Adipose tissue (tissue), 3 donors: ENCODE measurements around the gene GNG11. TPM values are rescaled to one million over a fixed set of nuclear protein-coding genes. Genes with fewer than 3 reads are reported as not detected.
"Not testable (repeated sequence)": the region's sequence is repeated elsewhere in the genome, so short reads cannot be mapped to it uniquely, and the experiment has no call there.

Source experiments
- H3K27ac ChIP-seq: one replicate; pipeline ENCODE4 v1.5.1; 2013; ENCODE audit warnings: low read depth, low read length
- WGBS, 3 donors: extraction: QIAGEN DNeasy Blood & Tissue Kit; methylation state at CpG; one replicate each; pipeline ENCODE4 v1.1.7; 2013; 5-methylcytosine and 5-hydroxymethylcytosine counted together
- polyA plus RNA-seq, 3 donors: library from polyadenylated mRNA; stranded (reverse); fragments of 200-250 nt; gene quantifications; one replicate each; pipeline ENCODE4 v1.2.3, GENCODE V29; 2013
- donor health status: healthy with polysubstance abuse.
- donor health status: Bipolar disorder and iron deficiency.
- donor health status: healthy.

Gene GNG11
- polyA plus RNA-seq, 3 donors = 6.8 to 130 (median 42.3) TPM

DNA sequence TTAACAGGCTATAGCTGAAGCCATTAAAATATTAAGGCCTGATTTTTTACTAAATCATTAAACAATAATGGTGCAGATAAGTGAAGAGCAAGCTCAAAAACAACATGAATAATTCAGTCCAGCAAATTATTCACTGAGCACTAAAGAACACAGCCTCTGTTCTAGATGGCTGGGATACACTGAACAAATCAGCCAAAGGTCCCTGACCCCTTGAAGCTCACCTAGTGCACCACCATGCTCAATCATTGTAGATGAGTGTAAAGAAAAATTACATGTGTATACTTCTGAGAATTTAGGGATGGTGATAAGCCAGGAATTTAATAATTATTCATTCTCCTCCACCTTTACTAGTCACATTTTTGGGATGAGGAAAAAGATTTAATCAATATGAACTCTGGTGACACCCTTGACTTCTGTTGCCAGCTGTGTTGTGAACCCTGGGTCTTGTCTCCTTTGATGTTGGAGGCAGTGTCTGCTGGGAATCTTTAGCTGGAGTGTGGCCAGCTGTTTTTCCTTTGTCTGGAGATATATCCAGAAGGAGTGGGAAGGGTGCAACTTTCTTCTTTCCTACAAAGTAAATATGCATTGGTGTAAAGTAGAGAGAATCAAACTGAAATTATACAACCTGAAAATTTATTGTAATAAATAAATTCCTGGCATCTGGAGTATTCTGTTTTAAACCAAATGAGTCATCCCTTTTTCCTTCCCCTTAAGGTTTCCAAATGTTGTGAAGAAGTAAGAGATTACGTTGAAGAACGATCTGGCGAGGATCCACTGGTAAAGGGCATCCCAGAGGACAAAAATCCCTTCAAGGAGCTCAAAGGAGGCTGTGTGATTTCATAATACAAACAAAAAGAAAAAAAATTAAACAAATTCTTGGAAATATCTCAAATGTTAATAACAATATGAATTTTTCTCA lies 11.2 kb upstream of the GNG11 start:
- no peak overlapping the region for H3K27ac ChIP-seq
- 21 to 62% (median 45%) methylated on average over 3 of the region's 3 CpGs for WGBS, 3 donors

DNA sequence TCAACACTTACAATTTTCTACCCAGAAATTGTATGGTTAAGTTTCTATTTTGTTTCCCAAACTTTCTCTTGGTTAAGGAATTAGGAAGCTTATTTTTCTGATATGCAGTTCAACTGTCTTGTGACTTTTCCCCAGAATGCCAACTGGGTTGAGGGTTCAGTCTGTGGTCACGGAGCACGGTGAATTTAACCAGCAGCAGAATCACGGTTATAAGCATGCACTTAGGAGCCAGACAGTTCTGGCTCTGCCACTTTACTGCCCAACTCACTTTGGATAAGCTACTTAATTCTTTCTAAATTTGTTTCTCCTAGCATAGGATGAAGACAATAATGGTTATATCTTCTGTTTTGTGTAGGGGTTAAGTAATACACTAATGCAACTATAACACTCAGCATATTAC lies 10.3 kb upstream of the GNG11 start:
- H3K27ac ChIP-seq = not testable (repeated sequence)
- 24 to 67% (median 35%) methylated on average over 2 to 3 of the region's 3 CpGs for WGBS, 3 donors

DNA sequence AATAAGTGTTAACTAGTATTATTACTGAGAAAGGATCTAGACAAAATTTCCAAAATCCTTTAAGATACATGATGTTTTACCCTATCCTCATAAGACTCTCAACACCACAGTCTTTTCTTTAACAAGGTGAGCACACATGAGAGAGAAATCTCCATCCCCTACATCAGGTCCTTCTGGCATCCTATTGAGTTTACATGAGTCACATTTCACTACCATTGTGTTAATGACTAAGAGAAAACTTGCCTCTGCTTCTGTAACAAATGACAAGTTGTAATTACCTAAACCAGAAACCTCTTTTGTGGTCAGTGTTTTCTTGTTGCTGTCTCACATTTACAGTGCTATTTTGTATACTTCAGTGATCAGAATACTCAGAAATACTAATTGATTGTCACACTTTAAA lies 9.9 kb upstream of the GNG11 start:
- H3K27ac ChIP-seq = not testable (repeated sequence)

DNA sequence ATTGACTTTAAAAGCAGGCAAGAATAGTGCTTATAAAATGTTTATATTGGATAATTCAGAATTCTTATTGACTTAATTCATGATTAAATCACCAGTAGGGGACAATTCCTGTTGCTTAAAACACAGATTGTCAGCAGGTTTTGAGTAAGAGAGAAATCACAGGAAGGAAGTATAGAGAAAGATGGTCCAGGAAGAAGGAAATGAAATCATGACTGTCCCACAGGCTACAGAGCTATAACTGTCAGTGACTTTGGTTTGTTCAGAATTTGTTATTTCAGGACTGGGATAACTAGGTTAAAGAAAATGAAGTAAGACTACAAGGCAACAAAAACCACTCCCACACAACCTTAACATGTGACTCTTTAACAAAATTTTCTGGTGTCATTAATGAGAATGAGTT lies 8.3 kb upstream of the GNG11 start:
- no peak overlapping the region for H3K27ac ChIP-seq

DNA sequence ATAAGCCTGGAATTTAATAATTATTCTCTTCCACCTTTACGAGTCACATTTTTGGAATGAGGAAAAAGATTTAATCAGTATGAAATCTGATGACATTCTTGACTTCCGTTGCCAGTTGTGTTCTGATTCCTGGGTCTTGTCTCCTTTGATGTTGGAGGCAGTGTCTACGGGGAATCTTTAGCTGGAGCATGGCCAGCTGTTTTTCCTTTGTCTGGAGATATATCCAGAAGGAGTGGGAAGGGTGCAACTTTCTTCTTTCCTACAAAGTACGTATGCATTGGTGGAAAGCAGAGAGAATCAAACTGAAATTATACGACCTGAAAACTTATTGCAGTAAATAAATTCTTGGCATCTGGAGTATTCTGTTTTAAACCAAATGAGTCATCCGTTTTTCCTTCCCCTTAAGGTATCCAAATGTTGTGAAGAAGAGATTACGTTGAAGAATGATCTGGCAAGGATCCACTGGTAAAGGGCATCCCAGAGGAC lies 6.9 kb upstream of the GNG11 start:
- no peak overlapping the region for H3K27ac ChIP-seq
- WGBS, 3 donors = 33 to 51% (median 39%) methylated on average over 7 of the region's 7 CpGs

DNA sequence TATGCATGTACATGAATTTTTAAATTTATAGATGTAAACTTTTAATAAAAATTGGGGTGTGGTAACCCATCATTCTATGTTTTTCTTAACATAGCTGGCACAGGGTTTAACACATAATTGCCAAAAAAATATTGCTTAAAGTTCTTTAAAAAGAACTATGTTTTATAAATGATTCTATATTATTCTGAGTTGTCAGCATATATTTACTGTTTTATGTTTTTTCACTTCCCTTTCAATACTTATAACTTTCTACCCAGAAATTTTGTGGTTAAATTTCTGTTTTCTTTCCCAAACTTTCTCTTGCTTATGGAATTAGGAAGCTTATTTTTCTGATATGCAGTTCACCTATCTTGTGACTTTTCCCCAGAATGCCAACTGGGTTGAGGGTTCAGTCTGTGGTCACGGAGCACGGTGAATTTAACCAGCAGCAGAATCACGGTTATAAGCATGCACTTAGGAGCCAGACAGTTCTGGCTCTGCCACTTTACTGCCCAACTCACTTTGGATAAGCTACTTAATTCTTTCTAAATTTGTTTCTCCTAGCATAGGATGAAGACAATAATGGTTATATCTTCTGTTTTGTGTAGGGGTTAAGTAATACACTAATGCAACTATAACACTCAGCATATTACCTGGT lies 6.2 kb upstream of the GNG11 start:
- not testable (repeated sequence) for H3K27ac ChIP-seq
- 38 to 86% (median 67%) methylated on average over 2 to 3 of the region's 3 CpGs for WGBS, 3 donors

DNA sequence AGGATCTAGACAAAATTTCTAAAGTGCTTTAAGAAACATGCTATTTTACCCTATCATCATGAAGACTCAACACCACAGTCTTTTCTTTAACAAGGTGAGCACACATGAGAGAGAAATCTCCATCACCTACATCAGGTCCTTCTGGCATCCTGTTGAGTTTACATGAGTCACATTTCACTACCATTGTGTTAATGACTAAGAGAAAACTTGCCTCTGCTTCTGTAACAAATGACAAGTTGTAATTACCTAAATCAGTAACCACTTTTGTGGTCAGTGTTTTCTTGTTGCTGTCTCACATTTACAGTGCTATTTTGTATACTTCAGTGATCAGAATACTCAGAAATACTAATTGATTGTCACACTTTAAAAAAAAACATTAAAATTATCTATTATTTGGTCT lies 5.6 kb upstream of the GNG11 start:
- not testable (repeated sequence) for H3K27ac ChIP-seq

DNA sequence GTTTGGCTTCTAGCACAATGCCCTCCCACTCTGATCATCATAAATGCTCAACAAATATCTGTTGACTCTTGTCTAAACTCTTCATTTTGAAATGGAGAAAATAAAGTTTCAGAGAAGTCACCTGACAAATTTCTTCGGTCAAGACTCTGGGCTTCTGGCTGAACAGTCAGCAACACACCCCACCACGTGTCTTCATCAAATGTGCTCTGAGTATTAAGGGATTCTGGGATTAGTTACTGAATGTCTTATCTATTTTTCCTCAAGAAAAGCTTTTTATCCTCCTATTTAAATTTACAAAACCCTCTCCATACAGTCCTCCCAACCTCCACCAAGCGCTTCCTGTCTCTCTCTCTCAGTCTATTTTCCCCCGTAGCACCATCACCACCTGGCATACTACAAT lies 5.2 kb upstream of the GNG11 start:
- H3K27ac ChIP-seq = not testable (repeated sequence)
- WGBS, 3 donors = 71 to 74% (median 72%) methylated on average over 4 of the region's 4 CpGs

DNA sequence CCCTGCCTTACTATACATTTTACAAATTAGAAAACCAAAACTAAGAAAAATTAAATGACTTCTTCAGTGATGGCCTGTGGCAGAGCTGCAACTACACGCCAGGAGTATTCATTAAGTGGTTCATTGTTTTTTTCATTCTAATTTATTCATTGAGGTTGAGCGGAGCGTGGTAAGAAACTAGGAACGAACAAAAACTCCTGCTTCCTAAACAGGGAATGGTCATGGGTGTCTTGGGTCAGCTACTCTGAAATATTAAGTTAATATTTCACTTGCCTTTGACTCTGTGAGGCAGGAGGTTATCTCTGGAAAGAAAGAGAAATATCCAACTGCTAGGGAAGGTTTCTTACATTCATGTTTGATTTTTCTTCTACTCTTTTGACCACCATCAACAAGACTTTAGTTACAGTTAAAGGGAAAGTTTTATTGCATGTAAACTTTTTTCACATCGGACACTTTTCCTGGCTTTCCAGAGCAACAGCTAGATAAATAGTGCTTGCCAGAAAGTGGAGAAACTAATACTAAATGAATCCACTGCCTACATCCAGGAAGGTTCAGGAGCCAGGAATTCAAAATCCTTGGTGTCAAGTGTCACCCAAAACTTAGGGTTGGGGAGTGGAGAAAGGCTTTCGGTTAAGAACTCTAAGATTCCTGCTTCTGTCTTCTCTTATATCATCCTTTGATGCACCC lies 896 bp upstream of the GNG11 start:
- 48 to 75% (median 54%) methylated on average over 6 of the region's 6 CpGs for WGBS, 3 donors

DNA sequence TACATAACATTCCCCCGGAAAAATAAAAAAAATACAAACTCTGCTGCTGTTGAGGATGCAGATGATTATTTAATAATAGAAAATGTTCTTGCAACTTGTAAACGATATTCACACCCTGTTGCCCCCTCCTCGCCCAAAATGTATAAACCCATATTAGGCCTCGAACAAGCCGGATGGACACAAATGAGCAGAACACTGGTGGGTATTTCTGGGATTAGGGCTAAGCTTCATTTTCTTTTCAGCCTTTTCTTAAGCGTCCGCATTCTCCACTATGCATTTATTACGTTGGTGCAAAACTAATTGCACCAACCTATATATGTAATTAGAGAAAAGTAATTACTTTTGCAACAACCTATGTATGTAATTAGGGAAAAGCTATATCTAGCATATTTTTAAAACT lies 349 bp upstream of the GNG11 start:
- 29 to 64% (median 35%) methylated on average over 8 of the region's 8 CpGs for WGBS, 3 donors
- H3K27ac ChIP-seq = no peak overlapping the region

More for the DNA sequence above, 896 bp upstream of the GNG11 start:
- H3K27ac ChIP-seq = no peak overlapping the region

DNA sequence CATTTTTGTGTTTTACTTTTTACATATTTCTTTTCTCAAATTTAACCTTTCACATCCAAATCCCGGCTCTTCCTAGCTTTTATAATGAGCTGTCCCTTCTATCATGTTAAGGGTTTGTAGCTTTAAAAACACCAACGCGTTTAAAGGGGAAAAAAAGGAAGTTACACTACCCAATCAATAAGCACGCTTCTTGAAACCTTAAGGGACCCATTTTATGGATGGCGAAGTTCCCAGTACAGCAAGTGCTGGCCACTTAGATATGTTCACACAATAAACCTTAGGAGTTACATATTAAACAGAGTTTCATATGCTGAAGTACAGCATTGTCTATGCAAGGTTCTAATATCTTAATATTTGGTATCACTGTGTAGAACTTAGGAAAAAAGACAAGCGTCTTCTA lies 1.8 kb downstream of the GNG11 start:
- WGBS, 3 donors = 17 to 65% (median 19%) methylated on average over 6 of the region's 6 CpGs
- H3K27ac ChIP-seq = no peak overlapping the region

DNA sequence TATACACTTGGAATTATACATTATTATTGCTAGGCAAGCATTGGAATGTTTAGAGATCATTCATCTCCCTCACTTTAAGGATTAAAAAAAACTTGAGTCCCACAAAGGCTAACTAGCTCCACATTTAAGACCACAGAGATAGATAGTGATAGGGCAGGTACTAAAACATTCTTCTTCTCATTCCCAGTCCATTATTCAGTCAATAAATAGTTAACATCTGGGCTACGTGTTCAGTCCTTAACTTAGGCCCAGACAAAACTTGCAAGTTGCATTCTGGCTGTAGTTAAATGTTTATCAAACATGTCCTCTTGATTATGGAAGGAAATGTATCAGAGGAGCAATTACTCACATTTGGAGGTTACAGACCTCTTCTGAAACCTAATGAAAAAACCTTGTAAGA lies 2.4 kb downstream of the GNG11 start:
- WGBS, 3 donors = 22 to 35% (median 31%) methylated on average over 1 of the region's 1 CpG
- H3K27ac ChIP-seq = no peak overlapping the region

DNA sequence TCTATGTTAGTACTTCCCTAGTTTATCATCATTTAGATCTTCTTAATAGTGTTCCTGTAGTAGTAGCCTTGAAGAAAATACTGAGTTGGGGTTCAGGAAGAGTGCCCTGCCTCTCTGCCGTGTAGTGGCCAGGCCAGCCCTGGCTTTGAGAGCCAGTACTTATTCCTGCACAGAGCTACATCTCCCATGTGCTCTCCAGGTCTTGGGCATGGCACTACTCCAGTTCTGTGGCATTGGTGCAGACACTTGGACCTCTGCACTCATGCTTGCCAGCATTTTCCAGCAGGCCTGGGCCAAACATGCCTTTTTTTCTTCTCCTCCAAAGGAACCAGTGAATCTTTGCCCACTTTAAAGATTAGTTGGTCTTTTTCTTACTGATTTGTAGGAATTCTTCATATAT lies 5.3 kb downstream of the GNG11 start:
- WGBS, 3 donors = 52 to 59% (median 54%) methylated on average over 1 of the region's 1 CpG
- H3K27ac ChIP-seq = no peak overlapping the region

DNA sequence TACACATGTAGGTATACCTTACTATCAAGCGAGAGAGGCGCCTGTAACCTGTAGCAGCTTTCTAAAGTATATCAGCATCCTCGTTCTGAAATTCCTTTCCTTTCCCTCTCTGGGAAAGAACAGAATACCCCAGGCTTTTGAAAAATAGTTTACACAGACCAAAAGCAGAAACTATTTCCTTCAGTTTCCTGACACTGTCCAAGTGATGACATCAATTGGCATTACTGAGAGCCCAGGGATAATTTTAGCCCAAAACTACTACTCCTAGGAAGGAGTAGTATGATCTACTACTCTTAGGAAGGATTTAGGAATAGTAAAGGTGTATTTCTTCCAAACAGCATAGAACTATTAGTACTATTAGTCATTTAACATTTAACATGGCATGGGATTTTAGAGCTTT lies 6.0 kb downstream of the GNG11 start:
- H3K27ac ChIP-seq = no peak overlapping the region
- WGBS, 3 donors = 69 to 77% (median 73%) methylated on average over 3 of the region's 3 CpGs

DNA sequence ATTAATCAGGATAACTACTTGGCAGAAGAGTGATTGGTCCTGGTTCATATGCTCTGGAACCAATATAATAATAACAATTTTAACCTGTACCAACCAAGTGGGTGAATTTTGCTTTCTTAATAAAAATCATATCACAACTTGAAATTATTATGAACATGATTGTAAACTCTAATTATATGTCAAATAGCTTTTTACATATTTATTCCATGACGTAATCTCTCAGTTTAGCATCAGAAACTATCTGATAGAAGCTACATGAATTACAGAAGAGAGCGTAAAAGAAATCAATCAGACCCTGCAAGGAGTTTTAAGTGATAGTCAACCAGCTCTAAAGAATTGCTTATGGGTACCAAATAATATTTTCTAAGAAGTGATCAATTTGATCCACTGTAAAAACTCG lies 10.1 kb downstream of the GNG11 start:
- no peak overlapping the region for H3K27ac ChIP-seq
- WGBS, 3 donors = 71 to 79% (median 73%) methylated on average over 3 of the region's 3 CpGs

DNA sequence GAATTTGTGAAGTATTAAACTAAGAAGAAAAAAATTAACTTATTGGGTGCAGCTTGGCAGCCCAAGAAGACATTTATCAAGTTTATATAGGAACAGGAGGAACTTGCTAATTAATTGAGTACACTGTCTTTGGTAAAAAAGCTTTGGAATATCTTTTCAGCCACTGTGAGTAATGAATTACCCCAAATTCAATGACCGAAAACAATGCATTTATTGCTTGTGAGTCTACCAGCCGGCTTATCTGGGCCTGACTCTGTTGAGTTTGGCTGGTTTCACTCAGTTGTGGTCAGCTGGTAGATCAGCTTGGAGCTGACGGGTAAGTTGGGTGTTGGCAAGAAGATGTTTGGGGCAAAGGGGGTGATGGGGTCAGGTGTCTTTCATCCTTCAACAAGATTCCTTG lies 11.6 kb downstream of the GNG11 start:
- 86 to 97% (median 93%) methylated on average over 3 of the region's 3 CpGs for WGBS, 3 donors
- H3K27ac ChIP-seq = no peak overlapping the region

DNA sequence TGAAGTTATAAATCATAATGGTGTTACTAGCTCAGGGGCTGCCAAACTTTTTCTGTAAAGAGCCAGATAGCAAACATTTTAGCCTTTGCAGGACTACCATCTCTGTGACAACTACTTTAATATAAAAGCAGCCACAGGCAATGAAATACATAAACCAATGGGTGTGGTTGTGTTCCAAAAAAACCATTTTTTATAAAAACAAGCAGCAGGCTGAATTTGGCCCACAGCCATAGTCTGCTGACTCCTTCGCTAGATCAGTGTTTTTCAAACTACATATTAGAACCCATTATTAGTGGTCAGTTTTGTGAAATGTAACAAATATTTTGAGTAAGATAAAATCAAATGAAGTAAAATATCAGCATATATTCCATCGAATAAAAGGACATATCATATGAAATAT lies 13.6 kb downstream of the GNG11 start:
- WGBS, 3 donors = 64 to 75% (median 66%) methylated on average over 2 of the region's 2 CpGs
- no peak overlapping the region for H3K27ac ChIP-seq

DNA sequence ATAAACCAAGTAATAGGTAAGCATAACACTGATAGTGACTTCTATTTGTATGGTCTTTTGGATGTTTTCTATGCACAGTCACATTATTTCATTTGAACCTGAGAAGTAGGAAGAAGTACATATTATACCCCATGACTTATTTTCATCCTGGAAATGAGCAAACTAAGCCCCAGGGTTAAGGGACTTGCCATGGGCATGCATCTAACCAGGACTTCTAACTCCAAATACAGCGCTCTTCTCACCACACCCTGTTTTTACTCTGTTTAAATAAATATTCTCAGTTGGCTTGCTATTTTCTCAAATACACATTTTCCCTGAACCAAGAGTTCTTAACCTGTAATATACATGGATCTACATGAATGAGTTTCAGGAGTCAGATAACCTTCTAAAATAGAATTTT lies 16.3 kb downstream of the GNG11 start:
- H3K27ac ChIP-seq = no peak overlapping the region
- 86 to 94% (median 94%) methylated on average over 1 of the region's 1 CpG for WGBS, 3 donors

DNA sequence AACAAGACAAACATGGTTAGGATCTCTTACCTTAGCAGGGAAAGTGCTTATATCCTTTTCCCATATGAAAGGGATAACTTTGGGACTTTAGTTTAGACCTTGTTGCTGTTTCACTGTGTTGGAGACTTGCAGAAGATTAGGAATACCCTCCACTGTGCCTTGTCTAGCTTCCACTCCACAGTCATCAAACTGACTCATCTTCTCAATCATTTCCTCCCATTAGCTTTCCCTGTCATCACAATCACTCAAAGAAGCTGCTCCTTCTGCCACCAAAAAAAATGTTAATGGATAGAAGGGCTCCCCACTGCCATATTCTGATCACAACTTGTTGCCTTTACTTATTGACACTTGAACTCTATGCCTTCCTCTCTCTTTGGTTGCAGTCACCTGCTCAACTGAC lies 16.8 kb downstream of the GNG11 start:
- no peak overlapping the region for H3K27ac ChIP-seq

DNA sequence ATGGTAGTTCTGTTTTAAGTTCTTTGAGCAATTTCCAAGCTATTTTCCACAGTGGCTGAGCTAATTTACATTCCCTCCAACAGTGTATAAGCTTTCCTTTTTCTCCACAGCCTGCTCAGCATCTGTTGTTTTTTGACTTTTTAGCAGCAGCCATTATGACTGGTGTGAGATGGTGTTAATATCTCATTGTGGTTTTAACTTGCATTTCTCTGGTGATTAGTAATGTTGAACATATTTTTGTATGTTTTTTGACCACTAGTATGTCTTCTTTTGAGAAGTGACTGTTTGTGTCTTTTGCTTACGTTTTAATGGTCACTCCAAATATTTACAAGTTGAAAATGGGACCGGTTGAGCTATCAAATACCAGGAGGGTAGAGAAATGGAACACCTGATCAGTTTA lies 20.4 kb downstream of the GNG11 start:
- WGBS, 3 donors = 79 to 93% (median 90%) methylated on average over 2 of the region's 2 CpGs
- no peak overlapping the region for H3K27ac ChIP-seq
